ENCODE results near the gene USP5. TPM values are rescaled to one million over a fixed set of nuclear protein-coding genes. Genes with fewer than 3 reads are reported as not detected.

Gene USP5
- total and polyA plus RNA-seq, 5 donors, result 29.4 to 74.6 (median 69.1) TPM

DNA sequence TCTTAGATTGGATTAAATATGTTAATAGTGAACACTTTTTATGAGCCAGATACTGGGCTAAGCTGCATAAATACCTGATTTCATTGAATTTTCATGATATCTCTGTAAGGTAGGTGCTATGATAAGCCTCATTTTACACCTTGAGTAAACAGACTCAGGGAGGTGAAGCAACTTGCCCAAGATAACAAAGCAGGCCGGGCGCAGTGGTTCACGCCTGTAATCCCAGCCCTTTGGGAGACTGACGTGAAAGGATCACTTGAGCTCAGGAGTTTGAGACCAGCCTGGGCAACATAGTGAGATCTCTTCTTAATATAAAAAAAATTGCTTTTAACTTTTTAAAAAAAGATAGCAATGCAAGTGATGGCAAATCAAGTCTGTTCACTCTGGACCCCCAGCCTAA lies 9.9 kb upstream of the USP5 start:
- Histone ChIP-seq H3K9me3 (ENCODE audit: control insufficient read depth, low read length) (no peaks in the 10 kb centered on the region), H3K27ac (ENCODE audit: low read length) (no peak overlapping the region), H3K4me3 (ENCODE audit: low read length) (no peak overlapping the region), H3K4me1 (ENCODE audit: control insufficient read depth, insufficient read depth, low read length) (no peaks in the 10 kb centered on the region), H3K27me3 (ENCODE audit: control insufficient read depth, insufficient read depth) (no peaks in the 10 kb centered on the region)
- 91% methylated on average over 4 of the region's 4 CpGs for WGBS
- ATAC-seq (no peak), DNase-seq (no peak)
- intact Hi-C loops (cut with DNase I), result no loop called here

DNA sequence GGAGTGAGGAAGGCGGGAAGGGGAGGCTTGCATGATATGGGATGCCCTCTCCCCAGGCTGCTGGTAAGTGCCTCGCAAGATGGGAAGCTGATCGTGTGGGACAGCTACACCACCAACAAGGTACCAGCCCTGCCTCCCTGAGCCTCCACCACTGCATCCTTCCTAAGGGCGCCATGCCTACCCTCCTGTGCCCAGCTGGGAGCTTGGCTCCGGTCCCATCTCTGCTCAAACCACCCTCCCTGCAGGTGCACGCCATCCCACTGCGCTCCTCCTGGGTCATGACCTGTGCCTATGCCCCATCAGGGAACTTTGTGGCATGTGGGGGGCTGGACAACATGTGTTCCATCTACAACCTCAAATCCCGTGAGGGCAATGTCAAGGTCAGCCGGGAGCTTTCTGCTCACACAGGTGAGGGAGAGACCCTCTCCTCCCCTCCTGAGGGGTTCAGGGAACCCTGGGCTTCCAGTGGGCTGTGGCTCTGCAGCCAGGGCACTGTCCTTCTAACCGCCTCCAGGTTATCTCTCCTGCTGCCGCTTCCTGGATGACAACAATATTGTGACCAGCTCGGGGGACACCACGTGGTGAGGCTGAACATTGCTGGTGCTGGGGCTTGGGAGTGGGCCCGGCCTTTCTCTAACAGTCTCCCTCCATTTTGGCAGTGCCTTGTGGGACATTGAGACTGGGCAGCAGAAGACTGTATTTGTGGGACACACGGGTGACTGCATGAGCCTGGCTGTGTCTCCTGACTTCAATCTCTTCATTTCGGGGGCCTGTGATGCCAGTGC lies 8.6 kb upstream of the USP5 start:
- Histone ChIP-seq H3K27ac (ENCODE audit: low read length) (no peak overlapping the region), H3K4me3 (ENCODE audit: low read length) (no peak overlapping the region), H3K27me3 (ENCODE audit: control insufficient read depth, insufficient read depth) (no peaks in the 10 kb centered on the region), H3K4me1 (ENCODE audit: control insufficient read depth, insufficient read depth, low read length) (no peaks in the 10 kb centered on the region), H3K9me3 (ENCODE audit: control insufficient read depth, low read length) (no peaks in the 10 kb centered on the region)
- DNase-seq (peak in 1 of 3 donors; percentile 48), ATAC-seq (no peak)
- 70% methylated on average over 16 of the region's 16 CpGs for WGBS
- intact Hi-C loops (cut with DNase I), result no loop called here

DNA sequence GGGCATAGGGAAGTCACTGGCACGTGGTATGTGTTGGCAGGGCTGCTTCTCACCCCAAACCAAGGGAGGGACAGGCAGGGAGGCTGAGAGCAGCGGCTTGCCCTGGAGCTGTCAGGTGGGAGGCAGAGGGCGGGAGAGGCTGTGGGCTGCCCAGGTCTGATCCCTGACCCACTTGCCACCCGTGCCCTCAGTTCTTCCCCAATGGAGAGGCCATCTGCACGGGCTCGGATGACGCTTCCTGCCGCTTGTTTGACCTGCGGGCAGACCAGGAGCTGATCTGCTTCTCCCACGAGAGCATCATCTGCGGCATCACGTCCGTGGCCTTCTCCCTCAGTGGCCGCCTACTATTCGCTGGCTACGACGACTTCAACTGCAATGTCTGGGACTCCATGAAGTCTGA lies 6.6 kb upstream of the USP5 start:
- DNase-seq, result peak in 1 of 3 donors; percentile 10
- no peaks in the 10 kb centered on the region for H3K27me3 ChIP-seq (ENCODE audit: control insufficient read depth, insufficient read depth)
- no peak overlapping the region for H3K4me3 ChIP-seq (ENCODE audit: low read length)
- intact Hi-C loops (cut with DNase I), result no loop called here
- 89% methylated on average over 17 of the region's 17 CpGs for WGBS
- no peaks in the 10 kb centered on the region for H3K4me1 ChIP-seq (ENCODE audit: control insufficient read depth, insufficient read depth, low read length)
- H3K9me3 ChIP-seq (ENCODE audit: control insufficient read depth, low read length), result no peaks in the 10 kb centered on the region
- H3K27ac ChIP-seq (ENCODE audit: low read length), result no peak overlapping the region
- no peak for ATAC-seq

DNA sequence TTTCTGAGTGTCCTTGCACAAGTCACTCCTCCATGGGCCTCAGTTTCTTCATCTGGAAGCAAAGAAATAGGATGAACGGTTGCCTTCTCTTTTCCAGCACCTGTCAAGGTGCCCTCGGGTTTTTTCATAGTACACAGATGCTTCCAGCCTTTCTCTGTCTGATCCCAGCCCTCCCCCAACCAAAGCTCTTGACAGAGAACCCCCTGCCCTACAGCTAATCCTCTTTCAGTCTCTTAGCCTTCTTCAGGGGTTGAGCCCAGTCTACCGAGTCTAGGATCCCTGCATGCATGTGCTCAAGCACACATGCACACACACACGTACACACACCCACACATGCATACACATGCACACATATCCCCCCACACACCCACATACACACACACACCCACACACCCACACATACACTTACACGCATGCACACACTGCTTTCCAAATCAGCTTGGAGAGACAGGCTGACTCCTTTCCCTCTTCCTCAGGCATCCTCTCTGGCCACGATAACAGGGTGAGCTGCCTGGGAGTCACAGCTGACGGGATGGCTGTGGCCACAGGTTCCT lies 5.6 kb upstream of the USP5 start:
- no peak overlapping the region for H3K27ac ChIP-seq (ENCODE audit: low read length)
- 86% methylated on average over 7 of the region's 7 CpGs for WGBS
- DNase-seq (no peak), ATAC-seq (no peak)
- H3K9me3 ChIP-seq (ENCODE audit: control insufficient read depth, low read length), result no peaks in the 10 kb centered on the region
- intact Hi-C loops (cut with DNase I), result no loop called here
- no peak overlapping the region for H3K4me3 ChIP-seq (ENCODE audit: low read length)
- H3K27me3 ChIP-seq (ENCODE audit: control insufficient read depth, insufficient read depth), result no peaks in the 10 kb centered on the region
- H3K4me1 ChIP-seq (ENCODE audit: control insufficient read depth, insufficient read depth, low read length), result no peaks in the 10 kb centered on the region

DNA sequence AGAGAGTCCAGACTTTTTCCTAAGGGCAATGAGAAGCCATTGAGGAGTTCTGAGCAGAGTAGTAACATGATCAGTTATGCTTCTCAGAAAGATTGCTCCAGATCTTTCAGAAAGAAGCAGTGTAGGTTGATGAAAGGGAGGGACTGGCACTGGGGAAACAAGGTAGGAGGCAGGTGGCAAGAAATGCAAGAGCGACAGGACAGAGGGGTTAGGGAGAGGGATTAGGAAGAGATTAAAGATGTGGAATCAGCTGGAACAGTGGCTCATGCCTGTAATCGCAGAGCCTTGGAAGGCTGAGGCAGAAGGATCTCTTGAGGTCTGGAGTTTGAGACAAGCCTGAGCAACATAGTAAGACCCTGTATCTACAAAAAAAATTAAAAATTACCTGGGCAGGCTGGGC lies 4.3 kb upstream of the USP5 start:
- 97% methylated on average over 2 of the region's 2 CpGs for WGBS

DNA sequence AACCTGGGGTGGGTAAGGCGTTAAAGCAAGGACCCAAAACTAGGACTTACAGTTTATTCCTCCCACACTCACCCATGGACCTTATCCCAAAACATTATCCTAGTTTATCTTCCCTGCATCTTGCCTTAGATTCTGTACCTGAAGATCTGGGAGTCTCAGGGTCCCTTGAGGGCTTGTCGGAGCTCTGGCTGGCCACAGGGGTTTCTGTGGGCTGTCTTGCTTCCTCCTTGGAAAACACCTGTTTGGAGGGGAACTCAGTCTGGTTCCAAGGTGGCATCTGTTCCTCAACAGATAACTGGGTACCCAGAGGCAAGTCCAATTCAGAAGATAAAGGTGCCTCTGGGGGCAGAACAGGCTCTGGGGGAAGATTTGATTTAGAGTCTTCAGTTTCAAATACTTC lies 2.5 kb upstream of the USP5 start:
- ATAC-seq (no peak), DNase-seq (peak in 1 of 3 donors; percentile 11)
- Histone ChIP-seq H3K27me3 (ENCODE audit: control insufficient read depth, insufficient read depth) (no peaks in the 10 kb centered on the region), H3K27ac (ENCODE audit: low read length) (no peak overlapping the region), H3K4me3 (ENCODE audit: low read length) (no peak overlapping the region), H3K9me3 (ENCODE audit: control insufficient read depth, low read length) (no peaks in the 10 kb centered on the region), H3K4me1 (ENCODE audit: control insufficient read depth, insufficient read depth, low read length) (no peaks in the 10 kb centered on the region)
- WGBS, result 87% methylated on average over 2 of the region's 2 CpGs
- intact Hi-C loops (cut with DNase I), result no loop called here

More for the DNA sequence above, 4.3 kb upstream of the USP5 start:
- Histone ChIP-seq H3K4me3 (ENCODE audit: low read length) (no peak overlapping the region), H3K27ac (ENCODE audit: low read length) (no peak overlapping the region), H3K4me1 (ENCODE audit: control insufficient read depth, insufficient read depth, low read length) (no peaks in the 10 kb centered on the region), H3K9me3 (ENCODE audit: control insufficient read depth, low read length) (no peaks in the 10 kb centered on the region), H3K27me3 (ENCODE audit: control insufficient read depth, insufficient read depth) (no peaks in the 10 kb centered on the region)
- DNase-seq (no peak), ATAC-seq (no peak)
- intact Hi-C loops (cut with DNase I), result no loop called here

DNA sequence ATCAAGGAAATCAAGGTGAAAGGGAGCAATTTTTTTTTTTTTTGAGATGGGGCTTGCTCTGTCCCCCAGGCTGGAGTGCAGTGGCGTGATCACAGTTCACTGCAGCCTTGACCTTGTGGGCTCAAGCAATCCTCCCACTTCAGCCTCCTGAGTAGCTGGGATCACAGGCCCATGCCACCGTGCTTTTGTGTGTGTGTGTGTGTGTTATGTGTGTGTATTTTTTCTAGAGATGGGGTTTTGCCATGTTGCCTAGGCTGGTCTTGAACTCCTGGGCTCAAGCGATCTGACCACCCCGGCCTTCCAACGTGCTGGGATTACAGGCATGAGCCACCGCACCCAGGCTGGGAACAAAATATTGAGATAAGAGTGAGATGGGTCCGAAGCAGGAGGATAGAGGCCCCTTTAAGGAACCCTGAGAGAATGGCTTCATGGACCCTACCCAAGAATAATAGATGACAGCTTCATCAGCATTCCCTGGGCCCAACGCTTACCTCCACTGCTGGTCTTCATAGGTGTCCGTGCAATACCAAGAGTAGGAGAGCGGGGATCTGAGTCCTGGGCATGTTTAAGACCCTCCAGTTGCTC lies 1.9 kb upstream of the USP5 start:
- Histone ChIP-seq H3K9me3 (ENCODE audit: control insufficient read depth, low read length) (no peaks in the 10 kb centered on the region), H3K4me1 (ENCODE audit: control insufficient read depth, insufficient read depth, low read length) (no peaks in the 10 kb centered on the region), H3K27ac (ENCODE audit: low read length) (no peak overlapping the region), H3K4me3 (ENCODE audit: low read length) (no peak overlapping the region), H3K27me3 (ENCODE audit: control insufficient read depth, insufficient read depth) (no peaks in the 10 kb centered on the region)
- no peak for DNase-seq
- no peak for ATAC-seq
- intact Hi-C loops (cut with DNase I), result no loop called here
- WGBS, result 72% methylated on average over 10 of the region's 10 CpGs

DNA sequence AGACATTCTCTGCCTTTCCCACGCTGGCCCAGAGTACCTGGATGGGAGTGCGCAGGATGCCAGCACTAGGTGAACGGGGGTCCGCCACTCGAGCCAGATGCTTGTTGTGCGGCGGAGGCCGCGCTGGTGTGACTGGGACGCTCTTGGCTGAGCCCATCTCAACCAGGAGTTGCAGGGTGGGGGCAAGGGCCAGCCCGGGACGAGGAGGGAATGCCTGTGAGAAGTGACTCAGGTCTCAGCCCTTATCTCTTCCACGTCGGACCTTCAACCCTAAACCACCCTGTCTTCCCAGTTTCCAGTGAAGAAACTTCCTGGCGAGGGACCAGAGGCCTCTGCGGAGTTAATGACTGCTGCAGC lies 1.2 kb upstream of the USP5 start:
- no peaks in the 10 kb centered on the region for H3K9me3 ChIP-seq (ENCODE audit: control insufficient read depth, low read length)
- no peak overlapping the region for H3K4me3 ChIP-seq (ENCODE audit: low read length)
- no peaks in the 10 kb centered on the region for H3K27me3 ChIP-seq (ENCODE audit: control insufficient read depth, insufficient read depth)
- H3K27ac ChIP-seq (ENCODE audit: low read length), result no peak overlapping the region
- H3K4me1 ChIP-seq (ENCODE audit: control insufficient read depth, insufficient read depth, low read length), result no peaks in the 10 kb centered on the region
- DNase-seq (peak in 2 of 3 donors; percentile 44 to 78), ATAC-seq (no peak)
- 29% methylated on average over 16 of the region's 16 CpGs for WGBS
- intact Hi-C loops (cut with DNase I), result no loop called here

DNA sequence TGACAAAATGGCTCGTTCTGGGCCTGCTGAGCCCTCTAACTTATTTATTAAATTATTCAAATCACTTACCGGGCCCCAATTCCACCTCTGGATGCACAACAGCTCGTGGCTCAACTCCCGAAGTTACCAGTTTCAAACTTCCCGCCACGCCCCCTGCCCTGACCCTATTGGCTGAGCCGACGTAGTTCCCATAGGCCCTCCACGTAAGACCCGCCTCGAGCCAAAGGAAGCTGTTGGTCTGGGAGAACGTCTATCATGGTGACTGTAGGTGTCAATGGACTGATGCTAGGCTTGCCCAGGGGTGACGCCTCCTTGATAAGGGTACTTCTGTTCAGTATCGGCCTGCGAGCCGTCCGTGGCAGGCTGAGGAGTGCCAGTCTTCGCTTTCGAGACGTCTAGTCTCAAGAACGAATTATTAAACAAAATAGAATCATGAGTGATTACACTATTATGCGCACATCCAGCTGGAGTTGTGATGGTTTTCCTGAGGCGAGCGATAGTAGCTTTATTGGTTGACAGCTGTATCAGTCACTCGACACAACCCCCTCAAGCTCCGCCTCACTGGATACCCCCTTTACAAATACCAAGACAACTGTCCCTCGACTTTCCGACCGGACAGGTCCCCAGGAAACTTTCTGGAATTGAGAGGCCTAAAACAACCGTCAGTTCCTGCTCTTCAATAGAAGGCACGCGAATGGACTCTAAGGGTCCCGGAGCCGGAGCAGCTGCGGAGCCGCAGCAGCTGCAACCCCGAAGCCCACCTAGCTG lies 613 bp upstream of the USP5 start, which contains the start of gene CDCA3:
Gene CDCA3 (minus strand): TSS at position 134 of the 768 bp plus-strand sequence. CDS start 334 bp downstream, outside the sequence.
- Histone ChIP-seq H3K9me3 (ENCODE audit: control insufficient read depth, low read length) (no peaks in the 10 kb centered on the region), H3K4me1 (ENCODE audit: control insufficient read depth, insufficient read depth, low read length) (no peaks in the 10 kb centered on the region), H3K4me3 (ENCODE audit: low read length) (peak within 1 kb of the TSS; percentile 44), H3K27ac (ENCODE audit: low read length) (peak within 1 kb of the TSS; percentile 87), H3K27me3 (ENCODE audit: control insufficient read depth, insufficient read depth) (no peaks in the 10 kb centered on the region)
- ATAC-seq (peak; percentile 85 to 86), DNase-seq (peak; percentile 96 to 98 (median 96))
- WGBS, result under 1% methylated on average over 37 of the region's 37 CpGs
- intact Hi-C loops (cut with DNase I), result no loop called here

DNA sequence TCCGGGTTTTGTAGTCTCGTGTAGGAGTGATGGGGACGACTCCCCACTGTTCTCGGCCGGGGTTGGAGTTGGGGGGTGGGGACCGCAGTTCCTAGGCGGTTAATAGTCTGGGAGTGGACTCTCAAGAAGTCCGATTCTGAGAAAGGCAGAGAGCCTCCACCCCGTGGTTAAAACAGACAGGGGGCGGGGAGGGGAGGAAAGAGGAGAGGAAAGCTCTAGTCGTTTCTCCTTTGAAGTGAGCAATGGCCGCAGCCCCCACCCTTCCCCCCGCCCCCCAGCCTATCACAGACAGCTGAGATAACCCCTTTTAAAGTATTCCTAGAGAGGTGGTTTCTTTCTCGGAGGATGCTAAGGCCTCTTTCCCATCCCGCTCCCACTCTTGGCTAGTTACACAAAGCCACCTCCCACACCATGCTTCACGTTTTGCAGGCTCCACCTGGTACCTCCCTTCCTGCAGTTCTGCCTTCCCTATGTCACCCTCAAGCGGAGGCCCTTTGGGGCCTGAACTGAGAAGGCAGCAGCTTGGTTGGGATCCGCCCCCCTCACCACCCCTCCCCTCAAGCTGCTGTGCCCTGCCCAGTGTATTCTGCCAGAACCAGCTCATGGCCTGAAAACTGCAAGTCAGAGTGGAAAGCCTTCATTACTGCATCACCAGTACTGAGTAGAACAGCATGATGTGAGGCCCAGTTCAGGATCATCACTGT lies 853 bp downstream of the USP5 start:
- no peaks in the 10 kb centered on the region for H3K4me1 ChIP-seq (ENCODE audit: control insufficient read depth, insufficient read depth, low read length)
- intact Hi-C loops (cut with DNase I), result no loop called here
- no peaks in the 10 kb centered on the region for H3K9me3 ChIP-seq (ENCODE audit: control insufficient read depth, low read length)
- no peaks in the 10 kb centered on the region for H3K27me3 ChIP-seq (ENCODE audit: control insufficient read depth, insufficient read depth)
- WGBS, result 2% methylated on average over 18 of the region's 18 CpGs
- H3K27ac ChIP-seq (ENCODE audit: low read length), result no peak overlapping the region
- peak overlapping the region; percentile 38 for H3K4me3 ChIP-seq (ENCODE audit: low read length)
- ATAC-seq (peak in 1 of 2 donors; percentile 0), DNase-seq (peak; percentile 67 to 79 (median 75))

Data from right cardiac atrium (tissue), 5 donors.